GM18498 (cell line): ENCODE measurements around the gene LRRC4.

Experiments used
- ATAC-seq: cut with Tn5 transposase; IDR thresholded peaks from one replicate; pipeline ENCODE4 v1.9.1; 2021; ENCODE audit warnings: mild to moderate bottlenecking, moderate library complexity; ENCODE audit not compliant: unreplicated experiment

LRRC4 gene

GRCh38 chr7:128060018-128060417 is 28.8 kb upstream of the LRRC4 start:
- no peak for ATAC-seq

GRCh38 chr7:128059143-128059988 is 28.1 kb upstream of the LRRC4 start:
- no peak for ATAC-seq

GRCh38 chr7:128057909-128058308 is 26.7 kb upstream of the LRRC4 start:
- no peak for ATAC-seq

- ATAC-seq = no peak
Observed at GRCh38 chr7:128056901-128057300, 25.7 kb upstream of the LRRC4 start.

- no peak for ATAC-seq
Observed at GRCh38 chr7:128055637-128056036, 24.4 kb upstream of the LRRC4 start.

GRCh38 chr7:128054511-128054910 is 23.3 kb upstream of the LRRC4 start:
- no peak for ATAC-seq

- no peak for ATAC-seq
Observed at GRCh38 chr7:128053991-128054390, 22.8 kb upstream of the LRRC4 start.

- ATAC-seq = no peak
Observed at GRCh38 chr7:128053023-128053422, 21.8 kb upstream of the LRRC4 start.

GRCh38 chr7:128052404-128052803 is 21.2 kb upstream of the LRRC4 start:
- no peak for ATAC-seq

GRCh38 chr7:128045766-128046165 is 14.5 kb upstream of the LRRC4 start:
- ATAC-seq = no peak

- ATAC-seq = no peak
Observed at GRCh38 chr7:128045158-128045557, 13.9 kb upstream of the LRRC4 start.

- ATAC-seq = no peak
Observed at GRCh38 chr7:128044064-128044463, 12.8 kb upstream of the LRRC4 start.

- no peak for ATAC-seq
Observed at GRCh38 chr7:128042012-128042411, 10.8 kb upstream of the LRRC4 start.

- ATAC-seq = no peak
Observed at GRCh38 chr7:128041203-128041602, 10.0 kb upstream of the LRRC4 start.

GRCh38 chr7:128040205-128040604 is 9.0 kb upstream of the LRRC4 start:
- ATAC-seq = no peak

- no peak for ATAC-seq
Observed at GRCh38 chr7:128039544-128039953, 8.3 kb upstream of the LRRC4 start.

- peak; percentile 45 for ATAC-seq
Observed at GRCh38 chr7:128037880-128038619, 6.8 kb upstream of the LRRC4 start.

GRCh38 chr7:128037081-128037480 is 5.8 kb upstream of the LRRC4 start:
- ATAC-seq = peak; percentile 9

GRCh38 chr7:128036226-128036940 is 5.1 kb upstream of the LRRC4 start:
- peak; percentile 36 for ATAC-seq

GRCh38 chr7:128035712-128036111 is 4.5 kb upstream of the LRRC4 start:
- ATAC-seq = no peak

GRCh38 chr7:128034825-128035224 is 3.6 kb upstream of the LRRC4 start:
- no peak for ATAC-seq

GRCh38 chr7:128033246-128033645 is 2.0 kb upstream of the LRRC4 start:
- ATAC-seq = no peak
